ENCODE results near the gene ABI3.
"Not testable (repeated sequence)": the region's sequence is repeated elsewhere in the genome, so short reads cannot be mapped to it uniquely, and the experiment has no call there.

The ABI3 gene

DNA sequence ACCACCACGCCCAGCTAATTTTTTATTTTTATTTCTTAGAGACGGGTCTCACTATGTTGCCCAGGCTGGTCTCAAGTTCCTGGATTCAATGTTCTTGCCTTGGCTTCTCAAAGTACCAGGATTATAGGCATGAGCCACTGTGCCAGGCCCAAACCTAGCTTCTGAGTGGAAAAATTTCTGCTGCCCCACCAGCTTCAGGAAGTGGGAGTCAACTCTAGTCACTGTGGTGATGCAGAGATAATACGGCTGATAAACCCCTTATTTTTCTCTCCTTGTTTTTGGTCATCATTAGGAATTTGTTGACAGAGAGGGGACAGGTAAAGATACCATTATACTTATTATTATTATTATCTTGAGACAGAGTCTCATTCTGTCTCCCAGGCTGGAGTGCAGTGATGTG, 47.9 kb downstream of the ABI3 start:
- FAIRE-seq: no peak

DNA sequence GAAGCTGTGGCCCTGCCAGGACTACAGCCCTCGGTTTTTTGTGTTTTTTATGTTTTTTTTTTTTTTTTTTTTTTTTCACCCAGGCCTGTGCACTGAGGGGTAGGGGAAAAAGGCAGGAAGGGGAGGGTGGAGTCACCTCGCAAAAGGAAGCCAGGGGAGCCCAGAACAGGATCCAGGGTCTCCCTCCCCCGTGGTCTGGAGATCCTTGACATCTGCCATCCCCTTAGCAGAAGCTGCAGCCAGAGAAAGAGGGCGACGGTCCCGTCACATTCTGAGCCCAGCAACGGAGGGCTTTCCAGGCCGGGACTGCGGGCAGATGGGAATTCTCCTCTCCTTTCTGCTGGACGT, 49.1 kb downstream of the ABI3 start:
- FAIRE-seq: no peak

- FAIRE-seq: no peak
Measured at GRCh38 chr17:49260011-49260816, 49.7 kb downstream of the ABI3 start.

DNA sequence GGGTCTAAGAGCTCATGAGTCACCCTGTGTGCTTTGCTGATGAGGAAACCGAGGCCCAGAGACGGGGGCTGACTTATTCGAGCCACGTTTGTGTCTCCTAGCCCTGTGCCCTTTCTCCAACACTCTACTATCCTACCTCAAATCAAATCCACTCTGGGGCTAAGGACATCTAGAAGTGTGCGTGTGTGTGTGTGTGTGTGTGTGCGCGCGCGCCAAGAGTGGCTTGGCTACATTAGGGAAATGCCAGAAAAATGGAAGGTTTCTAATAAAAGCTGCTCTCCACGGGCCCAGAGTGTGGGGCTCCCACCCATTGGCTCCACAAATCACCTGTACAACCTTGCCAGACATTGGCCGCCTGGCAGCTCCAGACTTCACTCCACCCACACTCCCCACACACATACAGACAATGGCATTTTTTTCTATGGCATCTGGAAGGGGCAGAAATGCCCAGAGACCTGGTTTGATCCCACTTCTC, 50.3 kb downstream of the ABI3 start:
- FAIRE-seq: no peak

GRCh38 chr17:49261540-49261939, 51.0 kb downstream of the ABI3 start:
- not testable (repeated sequence) for FAIRE-seq

DNA sequence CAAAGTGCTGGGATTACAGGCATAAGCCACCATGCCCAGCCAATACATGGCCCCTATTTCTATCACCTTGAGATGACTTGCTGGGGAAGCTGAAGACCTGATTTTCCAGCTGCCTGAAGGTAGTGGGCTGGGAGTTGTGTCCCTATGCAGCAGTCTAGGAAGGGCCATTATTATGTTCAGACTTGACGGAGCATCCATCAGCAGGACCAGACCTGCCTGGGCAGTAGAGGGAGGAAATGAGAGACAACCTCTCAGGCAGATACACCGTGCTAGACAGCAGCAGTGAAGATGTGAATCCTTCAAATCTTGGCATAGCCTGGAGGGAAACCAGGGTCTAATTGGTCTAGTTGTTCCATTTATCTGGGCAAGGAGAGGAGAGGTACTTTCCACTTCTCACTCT, 55.7 kb downstream of the ABI3 start:
- FAIRE-seq: no peak

GRCh38 chr17:49267912-49268311, 57.4 kb downstream of the ABI3 start:
- FAIRE-seq: no peak

- FAIRE-seq: no peak
Measured at GRCh38 chr17:49269356-49269755, 58.8 kb downstream of the ABI3 start.
